Measurements from ENCODE around the gene RNF144B.

- TF ChIP-seq CTCF (IDR thresholded peaks at IDR 0.05): no peak
- TF ChIP-seq POLR2A (IDR thresholded peaks at IDR 0.05): no peak
- TF ChIP-seq POLR2AphosphoS5 (IDR thresholded peaks at IDR 0.05): no peak
Measured at GRCh38 chr6:18350271-18350670, 36.9 kb upstream of the RNF144B start.

All from gastroesophageal sphincter (tissue), 3 donors.